ENCODE data around the gene PHOSPHO1.

DNA sequence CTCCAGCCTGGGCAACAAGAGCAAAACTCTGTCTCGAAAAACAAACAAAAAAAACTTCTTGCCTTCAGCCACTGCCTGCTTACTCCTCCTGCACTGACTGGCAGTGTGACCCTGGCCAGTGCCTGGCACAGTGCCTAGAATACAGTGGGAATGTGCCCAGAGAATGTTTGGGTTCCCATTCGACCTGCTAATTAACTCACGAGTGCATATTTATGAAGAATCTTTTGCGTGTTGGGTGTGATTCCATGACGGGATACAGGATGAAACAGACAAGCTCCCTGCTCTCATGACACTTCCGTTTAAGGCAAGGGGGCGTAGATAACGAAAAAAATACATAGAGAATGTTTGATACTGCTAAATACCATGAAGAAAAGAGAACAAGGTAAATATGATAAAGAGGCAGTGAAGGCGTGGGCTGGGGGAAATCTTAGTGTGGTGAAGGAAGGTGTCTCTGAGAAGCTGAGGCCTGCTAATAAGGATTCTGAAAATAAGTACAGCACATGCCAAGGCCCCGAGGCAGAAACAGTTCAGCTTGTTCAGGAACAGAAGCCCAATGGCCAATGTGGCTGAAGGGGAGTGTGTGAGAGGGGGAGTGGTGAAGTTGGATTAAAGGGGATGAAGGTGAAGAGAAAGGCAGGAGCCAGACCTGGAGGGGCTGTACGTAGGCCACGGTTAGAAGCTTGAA is 15.8 kb downstream of the PHOSPHO1 start:
- TF ChIP-seq, protein P1, sequence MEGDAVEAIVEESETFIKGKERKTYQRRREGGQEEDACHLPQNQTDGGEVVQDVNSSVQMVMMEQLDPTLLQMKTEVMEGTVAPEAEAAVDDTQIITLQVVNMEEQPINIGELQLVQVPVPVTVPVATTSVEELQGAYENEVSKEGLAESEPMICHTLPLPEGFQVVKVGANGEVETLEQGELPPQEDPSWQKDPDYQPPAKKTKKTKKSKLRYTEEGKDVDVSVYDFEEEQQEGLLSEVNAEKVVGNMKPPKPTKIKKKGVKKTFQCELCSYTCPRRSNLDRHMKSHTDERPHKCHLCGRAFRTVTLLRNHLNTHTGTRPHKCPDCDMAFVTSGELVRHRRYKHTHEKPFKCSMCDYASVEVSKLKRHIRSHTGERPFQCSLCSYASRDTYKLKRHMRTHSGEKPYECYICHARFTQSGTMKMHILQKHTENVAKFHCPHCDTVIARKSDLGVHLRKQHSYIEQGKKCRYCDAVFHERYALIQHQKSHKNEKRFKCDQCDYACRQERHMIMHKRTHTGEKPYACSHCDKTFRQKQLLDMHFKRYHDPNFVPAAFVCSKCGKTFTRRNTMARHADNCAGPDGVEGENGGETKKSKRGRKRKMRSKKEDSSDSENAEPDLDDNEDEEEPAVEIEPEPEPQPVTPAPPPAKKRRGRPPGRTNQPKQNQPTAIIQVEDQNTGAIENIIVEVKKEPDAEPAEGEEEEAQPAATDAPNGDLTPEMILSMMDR (IDR thresholded peaks at IDR 0.05; ENCODE audit: insufficient read depth, low read length, poor library complexity, severe bottlenecking), result no peak
- no peak for TF ChIP-seq EZH2phosphoT487 (conservative IDR thresholded peaks at IDR 0.05; ENCODE audit: low read length)

All from SU-DHL-6 (cell line).